HepG2 (cell line): ENCODE data around the gene GRIP1. TPM values are rescaled to one million over a fixed set of nuclear protein-coding genes. Genes with fewer than 3 reads are reported as not detected.

ENCODE experiments used
- ATAC-seq: fragments of 200-7000 bp; cut with Tn5 transposase; 3 replicates; pipeline ENCODE4 v1.9.1; 2020; ENCODE audit warnings: mild to moderate bottlenecking, moderate library complexity
- BruUV-seq: library from RNA; stranded (reverse); fragments of 400-500 nt; replicated peaks from 2 replicates; lab custom pipeline; 2021; lab: Mats Ljungman, UMichigan
- CTCF ChIA-PET: fragments of 300-600 bp; formaldehyde crosslinking; extraction: SDS; loops from one replicate; lab custom pipeline; 2021; ENCODE audit warnings: low total read pairs, inconsistent platforms, low intra/inter-chr PET ratio; lab: Yijun Ruan, JAX
- POLR2A ChIA-PET: fragments of 350-600 bp; sonication (Branson Sonifier 250); formaldehyde crosslinking; loops from one replicate; lab custom pipeline; 2020; ENCODE audit warnings: antibody characterized with exemption, inconsistent platforms; lab: Yijun Ruan, JAX
- DNase-seq: peaks from one replicate; pipeline ENCODE4 v3.0.0-alpha.2; 2015; ENCODE audit warnings: low spot score
- FAIRE-seq: peaks from 3 replicates; lab custom pipeline; 2011; peaks lifted over from hg19 to GRCh38; lab: Jason Lieb, UNC
- H2AFZ ChIP-seq: one replicate; pipeline ENCODE4 v1.6.1; 2011; ENCODE audit warnings: low read length, inconsistent platforms
- H3K27ac ChIP-seq: fragments of 300-600 bp; 3 replicates; pipeline ENCODE4 v1.8.0; 2011; ENCODE audit warnings: mixed run types, mild to moderate bottlenecking, mixed read lengths, low read length, inconsistent platforms; ENCODE audit not compliant: insufficient read depth; ENCODE audit errors: extremely low read length
- H3K27me3 ChIP-seq, 2 experiments: fragments of 200-600 bp in 1 of 2; 2 replicates in 1 of 2; 3 replicates in 1 of 2; pipeline versions ENCODE4 v1.6.0 to v1.8.0; 2011; ENCODE audit warnings: low read length in 2 of 2, mild to moderate bottlenecking in 2 of 2, moderate library complexity in 2 of 2, inconsistent platforms in 1 of 2; ENCODE audit not compliant: insufficient read depth in 2 of 2, control insufficient read depth in 1 of 2
- H3K36me3 ChIP-seq, 2 experiments: fragments of 200-600 bp in 1 of 2; replicated peaks in 1 of 2; 2 replicates in 1 of 2; 3 replicates in 1 of 2; pipeline versions ENCODE4 v1.5.1 to v1.8.0; 2011; ENCODE audit warnings: low read length in 2 of 2, inconsistent platforms in 1 of 2; ENCODE audit not compliant: insufficient read depth in 2 of 2, control insufficient read depth in 1 of 2
- H3K4me1 ChIP-seq: 2 replicates; pipeline ENCODE4 v1.5.1; 2012; ENCODE audit warnings: low read length, inconsistent platforms; ENCODE audit not compliant: insufficient read depth
- H3K4me2 ChIP-seq: 2 replicates; pipeline ENCODE4 v1.6.0; 2011; ENCODE audit warnings: low read depth, low read length, inconsistent platforms
- H3K4me3 ChIP-seq, 3 experiments: fragments of 200-600 bp in 1 of 3; sonication (generic), shearing (Covaris generic) in 1 of 3; replicated peaks in 1 of 3; 2 replicates each; pipeline ENCODE4 v1.5.1; 2011 to 2016; ENCODE audit warnings: low read length in 3 of 3, inconsistent platforms in 2 of 3, low read depth in 2 of 3, mild to moderate bottlenecking in 2 of 3, control low read depth in 1 of 3, mixed read lengths in 1 of 3; ENCODE audit not compliant: insufficient read depth in 1 of 3
- H3K79me2 ChIP-seq: one replicate; pipeline ENCODE4 v1.6.1; 2011; ENCODE audit warnings: low read length, inconsistent platforms; ENCODE audit not compliant: insufficient read depth
- H3K9ac ChIP-seq: 2 replicates; pipeline ENCODE4 v1.6.0; 2011; ENCODE audit warnings: mild to moderate bottlenecking, low read depth, low read length, inconsistent platforms; ENCODE audit not compliant: insufficient read depth
- H3K9me3 ChIP-seq: 2 replicates; pipeline ENCODE4 v1.5.1; 2012; ENCODE audit warnings: mild to moderate bottlenecking, low read length
- H4K20me1 ChIP-seq: 2 replicates; pipeline ENCODE4 v1.6.0; 2011; ENCODE audit warnings: inconsistent platforms, mild to moderate bottlenecking, low read length, moderate library complexity; ENCODE audit not compliant: insufficient read depth
- UBTF ChIP-seq: sonication (generic); formaldehyde crosslinking; IDR thresholded peaks from 2 replicates; pipeline ENCODE4 v1.4.0; 2020; ENCODE audit warnings: mild to moderate bottlenecking, missing genetic modification reagents
- WIZ ChIP-seq: sonication (generic); formaldehyde crosslinking; IDR thresholded peaks from 2 replicates; pipeline ENCODE4 v1.5.1; 2020; ENCODE audit warnings: mild to moderate bottlenecking, missing genetic modification reagents
- YY1 ChIP-seq: IDR thresholded peaks from 2 replicates; pipeline ENCODE4 v1.6.1; 2011; ENCODE audit warnings: low read length, low read depth, moderate library complexity, mild to moderate bottlenecking; ENCODE audit not compliant: insufficient read depth, insufficient replicate concordance
- ZNF605 ChIP-seq: sonication (generic); formaldehyde crosslinking; IDR thresholded peaks from 2 replicates; pipeline ENCODE4 v1.8.0; 2022; ENCODE audit warnings: mild to moderate bottlenecking, missing genetic modification reagents
- WGBS: methylation state at CpG from one replicate; pipeline ENCODE4 v1.1.6; 2017; ENCODE audit warnings: low lambda C conversion rate; 5-methylcytosine and 5-hydroxymethylcytosine counted together
- in situ Hi-C: cut with HindIII; loops from 2 replicates; pipeline ENCODE4 v1.10.0; 2017; ENCODE audit warnings: low pct_unique_long_range_greater_than_20kb; ENCODE audit not compliant: extremely low pct_ligation_motif_present
- intact Hi-C: fragments of 100-400 bp; cut with micrococcal nuclease; formaldehyde crosslinking; loops from one replicate; pipeline ENCODE4 v1.10.0; 2022; ENCODE audit not compliant: unreplicated experiment
- polyA plus RNA-seq, 8 experiments: library from polyadenylated mRNA; depleted of rRNA in 3 of 8; stranded (reverse) in 7 of 8; unstranded in 1 of 8; fragments of >200 nt; fragmentation: Illumina TruSeq in 4 of 8; extraction: Trizol in 4 of 8; gene quantifications; 2 replicates each; pipeline versions ENCODE4 v1.2.1 to v1.2.3, GENCODE V29; 2011 to 2016; ENCODE audit warnings: low read depth in 4 of 8, missing spikeins in 1 of 8, mixed read lengths in 1 of 8; ENCODE audit not compliant: insufficient read depth in 1 of 8
- total RNA-seq, 5 experiments: library from RNA; depleted of rRNA; stranded (reverse); fragments of >200 nt; fragmentation: Illumina TruSeq; extraction: Trizol; gene quantifications; 2 replicates each; pipeline ENCODE4 v1.2.3, GENCODE V29; 2016; ENCODE audit warnings: low read depth in 1 of 5
- TF ChIP-seq, protein P1 (sequence below): sonication (generic); formaldehyde crosslinking; IDR thresholded peaks from 2 replicates; pipeline ENCODE4 v1.5.0; 2020; ENCODE audit warnings: mild to moderate bottlenecking, missing genetic modification reagents

The GRIP1 gene
- total and polyA plus RNA-seq, 2 of the 13 experiments (the other 11 are each of a cell fraction or from before 2014, with no cell fraction given): not detected

DNA sequence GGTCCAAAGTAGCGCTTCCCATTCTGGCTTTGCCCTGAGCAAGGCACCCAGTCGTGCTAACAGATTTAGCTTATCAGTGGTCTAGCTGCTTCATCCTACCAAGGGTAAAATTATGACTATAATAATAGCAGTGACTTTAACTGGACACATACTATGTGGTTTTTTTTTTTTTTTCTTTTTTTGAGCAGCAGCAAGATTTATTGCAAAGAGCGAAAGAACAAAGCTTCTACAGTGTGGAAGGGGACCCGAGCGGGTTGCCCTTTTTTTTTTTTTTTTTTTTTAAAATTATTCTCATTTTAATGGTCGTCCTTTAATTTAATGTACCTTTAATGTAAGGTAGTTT lies 376.1 kb downstream of the GRIP1 start:
- intact Hi-C loops: no loop called here
- FAIRE-seq: no peak
- H4K20me1 ChIP-seq: no peaks in the 10 kb centered on the region

More for the DNA sequence above, 376.1 kb downstream of the GRIP1 start:
- Histone ChIP-seq H3K79me2 (no peaks in the 10 kb centered on the region), H2AFZ (peak overlapping the region; percentile 91), H3K27ac (peak overlapping the region; percentile 65), H3K4me2 (peak overlapping the region; percentile 89), H3K27me3 (0 out of 5 replicates have a peak, but pooled peaks cover 0 to 5% of the 10 kb centered on the region in 2 experiments)
- DNase-seq: no peak
- WGBS: 51% methylated on average over 5 of the region's 6 CpGs
- TF ChIP-seq YY1 (no peak), ZNF605 (0 out of 2 replicates have a peak, but pooled peaks have one; percentile 11), WIZ (CRISPR knock-in tag) (0 out of 2 replicates have a peak, but pooled peaks have one; percentile 4), UBTF (CRISPR knock-in tag) (0 out of 2 replicates have a peak, but pooled peaks have one; percentile 3)
- TF ChIP-seq, protein P1, sequence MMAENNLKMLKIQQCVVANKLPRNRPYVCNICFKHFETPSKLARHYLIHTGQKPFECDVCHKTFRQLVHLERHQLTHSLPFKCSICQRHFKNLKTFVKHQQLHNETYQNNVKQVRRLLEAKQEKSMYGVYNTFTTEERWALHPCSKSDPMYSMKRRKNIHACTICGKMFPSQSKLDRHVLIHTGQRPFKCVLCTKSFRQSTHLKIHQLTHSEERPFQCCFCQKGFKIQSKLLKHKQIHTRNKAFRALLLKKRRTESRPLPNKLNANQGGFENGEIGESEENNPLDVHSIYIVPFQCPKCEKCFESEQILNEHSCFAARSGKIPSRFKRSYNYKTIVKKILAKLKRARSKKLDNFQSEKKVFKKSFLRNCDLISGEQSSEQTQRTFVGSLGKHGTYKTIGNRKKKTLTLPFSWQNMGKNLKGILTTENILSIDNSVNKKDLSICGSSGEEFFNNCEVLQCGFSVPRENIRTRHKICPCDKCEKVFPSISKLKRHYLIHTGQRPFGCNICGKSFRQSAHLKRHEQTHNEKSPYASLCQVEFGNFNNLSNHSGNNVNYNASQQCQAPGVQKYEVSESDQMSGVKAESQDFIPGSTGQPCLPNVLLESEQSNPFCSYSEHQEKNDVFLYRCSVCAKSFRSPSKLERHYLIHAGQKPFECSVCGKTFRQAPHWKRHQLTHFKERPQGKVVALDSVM (CRISPR knock-in tag): 0 out of 2 replicates have a peak, but pooled peaks have one; percentile 2
- TF ChIP-seq, all 625 proteins: peak for 4
- no peak for ATAC-seq
- ChIA-PET POLR2A (interaction anchor here (0.6 to 1.6 kb wide), 8 partner anchors 8 to 133 kb away, joined by 3 to 17 read pairs (median 3); partner anchors contain the start of gene TMBIM4), CTCF (no interaction called here)
- TSS peak; percentile 80 for BruUV-seq
- Histone ChIP-seq H3K4me1 (peaks cover 25% of the 10 kb centered on the region), H3K4me3 (peak overlapping the region; percentile 75 to 89 (median 77)), H3K9me3 (no peaks in the 10 kb centered on the region), H3K36me3 (no peaks in the 10 kb centered on the region), H3K9ac (peak overlapping the region; percentile 78)
- in situ Hi-C loops: no loop called here
